SK-N-MC (cell line): ENCODE data around the gene S100A5.

Source experiments
- EZH2 ChIP-seq: fragments of 200-600 bp; sonication (generic); IDR thresholded peaks from one replicate; pipeline ENCODE4 v1.6.1; 2017; ENCODE audit warnings: antibody characterized with exemption
- FOXP2 ChIP-seq: optimal IDR thresholded peaks from 2 replicates; pipeline ENCODE3; 2011; ENCODE audit warnings: mild to moderate bottlenecking, moderate library complexity; ENCODE audit not compliant: insufficient read depth; ENCODE audit errors: extremely low read length, control extremely low read depth
- POLR2AphosphoS5 ChIP-seq: IDR thresholded peaks from 2 replicates; pipeline ENCODE4 v1.6.1; 2012; ENCODE audit warnings: mild to moderate bottlenecking, low read depth, low read length, borderline replicate concordance

DNA sequence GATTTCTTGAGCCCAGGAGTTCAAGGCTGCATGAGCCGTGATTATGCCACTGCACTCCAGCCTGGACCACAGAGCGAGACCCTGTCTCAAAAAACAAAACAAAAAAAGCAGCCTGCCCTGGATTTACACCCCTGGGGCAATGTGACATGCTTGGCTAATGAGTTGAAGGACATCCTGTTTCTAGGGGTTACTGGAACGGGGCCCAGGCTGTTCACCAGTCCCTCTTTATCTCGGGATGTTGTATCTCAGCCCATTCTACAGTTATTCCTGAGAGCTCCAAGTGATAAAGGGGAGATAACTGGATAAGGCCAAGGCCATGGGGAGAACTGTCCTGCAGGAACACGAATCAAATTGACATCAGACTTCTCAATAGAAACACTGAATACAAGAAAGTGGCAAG, 46.6 kb upstream of the S100A5 start:
- TF ChIP-seq EZH2 = no peak
- no peak for TF ChIP-seq POLR2AphosphoS5
- no peak for TF ChIP-seq FOXP2
